K562 (cell line): ENCODE data around the gene PTGR2. TPM values are rescaled to one million over a fixed set of nuclear protein-coding genes. Genes with fewer than 3 reads are reported as not detected.

Experiments
- ATAC-seq: fragments of 200-7000 bp; cut with Tn5 transposase; 3 replicates; pipeline ENCODE4 v1.9.1; 2020; ENCODE audit warnings: moderate library complexity
- BruUV-seq: library from RNA; stranded (reverse); fragments of 400-500 nt; replicated peaks from 2 replicates; lab custom pipeline; 2021; lab: Mats Ljungman, UMichigan
- CTCF ChIA-PET: fragments of 300-600 bp; formaldehyde crosslinking; extraction: SDS; loops from one replicate; lab custom pipeline; 2021; ENCODE audit warnings: low intra/inter-chr PET ratio; lab: Yijun Ruan, JAX
- POLR2A ChIA-PET: fragments of 300-600, 350-650 bp; sonication (Branson Sonifier 250); formaldehyde crosslinking; extraction: SDS; loops from one replicate; lab custom pipeline; 2021; ENCODE audit warnings: antibody characterized with exemption, inconsistent platforms; lab: Yijun Ruan, JAX
- DNase-seq, 4 experiments: peaks; one replicate each; pipeline versions ENCODE4 v3.0.0 to v3.0.0-alpha.2; 2011 to 2018; ENCODE audit warnings: low spot score in 3 of 4, mixed read lengths in 3 of 4; ENCODE audit errors: extremely low read depth in 1 of 4
- FAIRE-seq: peaks from 2 replicates; lab custom pipeline; 2011; peaks lifted over from hg19 to GRCh38; lab: Jason Lieb, UNC
- H2AFZ ChIP-seq: 2 replicates; pipeline ENCODE4 v1.6.0; 2011; ENCODE audit warnings: low read depth, low read length, control low read depth, inconsistent platforms
- H3K27ac ChIP-seq: fragments of 200-600 bp; 3 replicates; pipeline ENCODE4 v1.8.0; 2011; ENCODE audit warnings: low read depth, mild to moderate bottlenecking, control low read depth, inconsistent platforms, low read length, moderate library complexity, mixed read lengths; ENCODE audit errors: extremely low read depth
- H3K27me3 ChIP-seq, 2 experiments: fragments of 300-600 bp in 1 of 2; 2 replicates in 1 of 2; 3 replicates in 1 of 2; pipeline versions ENCODE4 v1.6.0 to v1.8.0; 2011; ENCODE audit warnings: inconsistent platforms in 2 of 2, low read length in 2 of 2, mild to moderate bottlenecking in 1 of 2, mixed read lengths in 1 of 2, moderate library complexity in 1 of 2; ENCODE audit not compliant: control insufficient read depth in 2 of 2, insufficient read depth in 2 of 2
- H3K36me3 ChIP-seq: fragments of 300-600 bp; 3 replicates; pipeline ENCODE4 v1.8.0; 2011; ENCODE audit warnings: mild to moderate bottlenecking, low read length, inconsistent platforms; ENCODE audit not compliant: control insufficient read depth, insufficient read depth
- H3K4me1 ChIP-seq, 2 experiments: fragments of 200-600 bp in 1 of 2; replicated peaks in 1 of 2; 2 replicates in 1 of 2; 3 replicates in 1 of 2; pipeline versions ENCODE4 v1.5.1 to v1.8.0; 2011; ENCODE audit warnings: inconsistent platforms in 2 of 2, low read length in 2 of 2, mild to moderate bottlenecking in 1 of 2, mixed read lengths in 1 of 2, moderate library complexity in 1 of 2; ENCODE audit not compliant: control insufficient read depth in 2 of 2, insufficient read depth in 2 of 2
- H3K4me2 ChIP-seq: 2 replicates; pipeline ENCODE4 v1.6.1; 2011; ENCODE audit warnings: low read length, control low read depth, inconsistent platforms, mixed read lengths; ENCODE audit not compliant: insufficient read depth
- H3K4me3 ChIP-seq: fragments of 200-600 bp; sonication (generic), shearing (Covaris generic); 2 replicates; pipeline ENCODE4 v1.5.1; 2016; ENCODE audit warnings: control low read depth, inconsistent platforms
- H3K79me2 ChIP-seq: fragments of 200-600 bp; 3 replicates; pipeline ENCODE4 v1.8.0; 2011; ENCODE audit warnings: low read length, inconsistent platforms; ENCODE audit not compliant: control insufficient read depth, insufficient read depth
- H3K9ac ChIP-seq, 2 experiments: 2 replicates each; pipeline versions ENCODE4 v1.6.0 to v1.6.1; 2011; ENCODE audit warnings: low read depth in 2 of 2, low read length in 2 of 2, control low read depth in 1 of 2, inconsistent platforms in 1 of 2, mild to moderate bottlenecking in 1 of 2, mixed read lengths in 1 of 2; ENCODE audit not compliant: insufficient read depth in 1 of 2
- H3K9me1 ChIP-seq: one replicate; pipeline ENCODE4 v1.6.0; 2011; ENCODE audit warnings: inconsistent platforms, mild to moderate bottlenecking, low read length, moderate library complexity; ENCODE audit not compliant: control insufficient read depth, insufficient read depth
- H3K9me3 ChIP-seq: replicated peaks from 2 replicates; pipeline ENCODE4 v1.5.1; 2011; ENCODE audit warnings: low read depth, low read length, inconsistent platforms; ENCODE audit not compliant: control insufficient read depth, insufficient read depth
- H4K20me1 ChIP-seq: replicated peaks from 2 replicates; pipeline ENCODE4 v1.6.1; 2011; ENCODE audit warnings: low read length, inconsistent platforms, mixed read lengths; ENCODE audit not compliant: control insufficient read depth, insufficient read depth
- ARHGAP35 ChIP-seq: fragments of 450-650 bp; IDR thresholded peaks from 2 replicates; pipeline ENCODE4 v1.6.1; 2018; ENCODE audit not compliant: partially characterized antibody
- HDAC3 ChIP-seq: fragments of 450-650 bp; IDR thresholded peaks from 2 replicates; pipeline ENCODE4 v1.6.1; 2018; ENCODE audit warnings: borderline replicate concordance, mild to moderate bottlenecking, moderate library complexity; ENCODE audit not compliant: partially characterized antibody
- RBFOX2 ChIP-seq: fragments of 200-400 bp; formaldehyde crosslinking; IDR thresholded peaks from 2 replicates; pipeline ENCODE4 v1.6.1; 2017; ENCODE audit warnings: low read depth, mild to moderate bottlenecking, low read length, moderate library complexity
- WGBS: fragments of 100-300 bp; shearing (Covaris generic); methylation state at CpG from one replicate; pipeline ENCODE4 v1.1.6; 2016; ENCODE audit warnings: low coverage, mixed read lengths; ENCODE audit not compliant: insufficient coverage; ENCODE audit errors: missing lambda C conversion rate; 5-methylcytosine and 5-hydroxymethylcytosine counted together
- in situ Hi-C: fragments of 300-500 bp; cut with MboI; formaldehyde crosslinking; loops from 4 replicates; pipeline ENCODE4 v1.15.0; 2018; ENCODE audit warnings: inconsistent platforms, mixed read lengths
- intact Hi-C: fragments of 100-400 bp; cut with micrococcal nuclease; formaldehyde crosslinking; loops from 2 replicates; pipeline ENCODE4 v1.14.2; 2022
- polyA plus RNA-seq, 8 experiments: library from polyadenylated mRNA; depleted of rRNA in 4 of 8; stranded (reverse) in 5 of 8; unstranded in 3 of 8; fragments of >200 nt; fragmentation: Nextera tagmentation in 2 of 8; fragmentation: Illumina TruSeq in 1 of 8; extraction: Ambion mirVana in 2 of 8; extraction: Trizol in 1 of 8; gene quantifications; 2 replicates each; pipeline versions ENCODE4 v1.2.1 to v1.2.3, GENCODE V29; 2011 to 2014; ENCODE audit warnings: inconsistent platforms in 1 of 8, missing spikeins in 1 of 8
- total RNA-seq, 7 experiments: library from RNA; depleted of rRNA in 6 of 7; stranded (reverse); fragments of >200 nt in 6 of 7; fragmentation: Illumina TruSeq in 2 of 7; extraction: Trizol in 2 of 7; gene quantifications; 2 replicates each; pipeline versions ENCODE4 v1.2.1 to v1.2.3, GENCODE V29; 2011 to 2021; ENCODE audit warnings: low replicate concordance in 1 of 7
- TF ChIP-seq, protein P1 (sequence below), 2 experiments: fragments of 450-650 bp in 1 of 2; sonication (generic) in 1 of 2; formaldehyde crosslinking in 1 of 2; IDR thresholded peaks in 1 of 2; conservative IDR thresholded peaks in 1 of 2; 2 replicates each; pipeline versions ENCODE4 v1.6.1 to v1.8.1; 2016 to 2023; ENCODE audit warnings: mild to moderate bottlenecking in 2 of 2, moderate library complexity in 2 of 2, inconsistent platforms in 1 of 2, missing genetic modification reagents in 1 of 2

Gene PTGR2
- total and polyA plus RNA-seq, 9 of the 15 experiments (the other 6 are each of a cell fraction or from before 2014, with no cell fraction given) = 7.4 to 23.0 (median 13.0) TPM

GRCh38 chr14:73888460-73888725 is 36.8 kb downstream of the PTGR2 start:
- Histone ChIP-seq H3K27ac (peak overlapping the region; percentile 96), H3K4me2 (peak overlapping the region; percentile 94), H3K4me1 (peaks cover 4 to 6% of the 10 kb centered on the region in 2 experiments; a peak in 4 of 5 replicates), H3K79me2 (peaks cover 77% of the 10 kb centered on the region), H2AFZ (no peak overlapping the region), H3K9me1 (no peaks in the 10 kb centered on the region), H4K20me1 (no peaks in the 10 kb centered on the region), H3K4me3 (peak overlapping the region; percentile 86), H3K27me3 (no peaks in the 10 kb centered on the region), H3K9ac (peak overlapping the region in 1 of 2 experiments; percentile 90; a peak in 2 of 4 replicates), H3K9me3 (no peaks in the 10 kb centered on the region), H3K36me3 (peaks cover 16% of the 10 kb centered on the region; the same call in 2 of the 3 replicates)
- no TSS peak for BruUV-seq
- in situ Hi-C loops (no loop called here), intact Hi-C loops (loop anchor here (5.0 kb wide), 1 partner anchor 146 kb away; no protein-coding TSS in a partner anchor)
- WGBS = 0% methylated on average over 2 of the region's 3 CpGs
- FAIRE-seq (no peak), ATAC-seq (no peak), DNase-seq (no peak)
- ChIA-PET CTCF (no interaction called here), POLR2A (interaction anchor here (1.4 to 3.4 kb wide), 3 partner anchors 11 to 135 kb away, joined by 4 to 15 read pairs (median 11); no protein-coding TSS in a partner anchor)
- TF ChIP-seq ARHGAP35 (no peak), RBFOX2 (0 out of 2 replicates have a peak, but pooled peaks have one; percentile 7), HDAC3 (no peak)
- TF ChIP-seq, protein P1, sequence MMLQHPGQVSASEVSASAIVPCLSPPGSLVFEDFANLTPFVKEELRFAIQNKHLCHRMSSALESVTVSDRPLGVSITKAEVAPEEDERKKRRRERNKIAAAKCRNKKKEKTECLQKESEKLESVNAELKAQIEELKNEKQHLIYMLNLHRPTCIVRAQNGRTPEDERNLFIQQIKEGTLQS (IDR thresholded peaks at IDR 0.05) = peak; percentile 27; the same call in 1 of the 2 replicates
- TF ChIP-seq, protein P1 (CRISPR knock-in tag; conservative IDR thresholded peaks at IDR 0.05) = no peak
